ENCODE measurements around the gene CBX1.

DNA sequence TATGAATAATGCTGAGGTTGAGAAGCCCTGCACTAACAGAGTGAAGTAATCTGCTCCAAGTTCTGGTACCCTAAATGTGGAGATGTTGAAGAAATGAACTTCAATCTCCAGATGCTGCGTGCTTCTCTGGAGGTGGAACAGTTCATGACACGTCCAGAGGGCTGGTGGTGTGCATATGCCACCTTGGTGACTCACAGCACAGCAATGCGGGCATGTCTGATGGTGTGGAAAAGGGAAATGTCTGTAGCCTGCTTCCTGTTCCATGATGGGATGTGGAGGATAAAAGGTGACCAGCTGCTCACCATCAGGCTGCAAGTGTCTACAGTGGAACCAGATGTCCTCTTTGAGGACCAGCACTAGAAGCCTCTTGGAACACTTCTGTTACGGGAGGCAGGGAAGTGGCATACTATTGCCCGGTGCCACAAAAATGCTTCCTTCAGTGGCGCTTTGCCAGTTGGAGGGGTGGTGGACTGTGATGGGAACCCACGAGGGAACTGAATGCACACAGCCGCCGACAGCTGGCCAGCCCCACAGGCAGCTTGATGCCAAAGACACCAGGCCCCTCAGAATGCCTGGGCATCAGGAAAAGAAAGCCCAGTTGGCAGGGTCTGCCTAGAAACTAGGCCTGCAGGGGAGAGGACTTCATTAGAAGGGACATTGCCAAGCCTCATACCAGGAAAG lies 26.2 kb upstream of the CBX1 start:
- TF ChIP-seq YY1 (IDR thresholded peaks at IDR 0.05) (no peak), TAF1 (conservative IDR thresholded peaks at IDR 0.05) (no peak), JUND (IDR thresholded peaks at IDR 0.05) (no peak)
- TF ChIP-seq, protein P1, sequence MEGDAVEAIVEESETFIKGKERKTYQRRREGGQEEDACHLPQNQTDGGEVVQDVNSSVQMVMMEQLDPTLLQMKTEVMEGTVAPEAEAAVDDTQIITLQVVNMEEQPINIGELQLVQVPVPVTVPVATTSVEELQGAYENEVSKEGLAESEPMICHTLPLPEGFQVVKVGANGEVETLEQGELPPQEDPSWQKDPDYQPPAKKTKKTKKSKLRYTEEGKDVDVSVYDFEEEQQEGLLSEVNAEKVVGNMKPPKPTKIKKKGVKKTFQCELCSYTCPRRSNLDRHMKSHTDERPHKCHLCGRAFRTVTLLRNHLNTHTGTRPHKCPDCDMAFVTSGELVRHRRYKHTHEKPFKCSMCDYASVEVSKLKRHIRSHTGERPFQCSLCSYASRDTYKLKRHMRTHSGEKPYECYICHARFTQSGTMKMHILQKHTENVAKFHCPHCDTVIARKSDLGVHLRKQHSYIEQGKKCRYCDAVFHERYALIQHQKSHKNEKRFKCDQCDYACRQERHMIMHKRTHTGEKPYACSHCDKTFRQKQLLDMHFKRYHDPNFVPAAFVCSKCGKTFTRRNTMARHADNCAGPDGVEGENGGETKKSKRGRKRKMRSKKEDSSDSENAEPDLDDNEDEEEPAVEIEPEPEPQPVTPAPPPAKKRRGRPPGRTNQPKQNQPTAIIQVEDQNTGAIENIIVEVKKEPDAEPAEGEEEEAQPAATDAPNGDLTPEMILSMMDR (IDR thresholded peaks at IDR 0.05; ENCODE audit: low read depth, low read length, missing input control): no peak
